Erythroblast (primary cell): ENCODE results near the gene ACAT2.

ENCODE experiments used
- GATA1 ChIP-seq: IDR thresholded peaks from 2 replicates; pipeline ENCODE4 v1.6.1; 2011; ENCODE audit warnings: low read depth, mild to moderate bottlenecking, control low read depth, low read length, moderate library complexity
- POLR2A ChIP-seq: IDR thresholded peaks from 2 replicates; pipeline ENCODE4 v1.6.1; 2011; ENCODE audit warnings: mild to moderate bottlenecking, low read length

DNA sequence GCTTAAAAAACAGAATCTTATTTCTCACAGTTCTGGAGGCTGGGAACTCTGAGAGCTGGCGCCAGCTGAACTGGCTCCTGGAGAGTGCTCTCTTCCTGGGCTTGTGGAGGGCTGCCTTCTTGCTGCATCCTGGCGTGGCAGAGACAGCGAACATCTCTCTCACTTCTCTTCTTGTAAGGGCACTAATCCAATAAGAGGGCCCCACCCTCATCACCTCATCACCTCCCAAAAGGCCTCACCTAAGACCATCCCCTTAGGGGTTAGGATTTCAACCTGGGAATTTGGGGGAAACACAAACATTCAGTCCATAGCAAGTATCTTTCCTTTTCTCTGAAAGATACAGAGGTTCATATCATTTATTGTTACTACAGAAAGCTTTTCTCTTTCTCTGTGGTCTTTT lies 62.1 kb downstream of the ACAT2 start:
- TF ChIP-seq POLR2A (no peak), GATA1 (no peak)
